HT1080 (cell line): ENCODE measurements around the gene CLDN11. TPM values are rescaled to one million over a fixed set of nuclear protein-coding genes. Genes with fewer than 3 reads are reported as not detected.
A peak's percentile ranks its signal among the peaks of the same experiment; 100 is the strongest.

Experiments used
- DNase-seq: peaks from one replicate; pipeline ENCODE4 v3.0.0-alpha.2; 2015; ENCODE audit warnings: low read depth
- total RNA-seq: library from RNA; depleted of rRNA; stranded (reverse); fragments of >200 nt; shearing (Covaris generic); gene quantifications from 2 replicates; pipeline ENCODE4 v1.2.3, GENCODE V29; 2014; rRNA removed

The CLDN11 gene
- total RNA-seq, 1 experiment from 2014 or later = not detected

- no peak for DNase-seq
Observed at GRCh38 chr3:170470063-170471016, 51.7 kb downstream of the CLDN11 start.

GRCh38 chr3:170471149-170471548 is 52.5 kb downstream of the CLDN11 start:
- DNase-seq = no peak

- DNase-seq = no peak
Observed at GRCh38 chr3:170473358-170473757, 54.7 kb downstream of the CLDN11 start.

- no peak for DNase-seq
Observed at GRCh38 chr3:170475092-170475685, 56.5 kb downstream of the CLDN11 start.

- no peak for DNase-seq
Observed at GRCh38 chr3:170476291-170476690, 57.6 kb downstream of the CLDN11 start.

GRCh38 chr3:170477395-170477794 is 58.7 kb downstream of the CLDN11 start:
- peak; percentile 24 for DNase-seq

GRCh38 chr3:170480111-170480510 is 61.4 kb downstream of the CLDN11 start:
- DNase-seq = no peak

- peak; percentile 56 for DNase-seq
Observed at GRCh38 chr3:170482199-170482598, 63.5 kb downstream of the CLDN11 start.

GRCh38 chr3:170483485-170484262 is 65.0 kb downstream of the CLDN11 start:
- DNase-seq = no peak

Other genes with a start within 250 kb of the CLDN11 start
- gene PHC3, start 237.1 kb upstream of the CLDN11 start, total RNA-seq = 10.7 and 21.2 TPM in 2 replicates
- gene PRKCI, start 196.4 kb upstream of the CLDN11 start, total RNA-seq = 41.8 and 46.2 TPM in 2 replicates
- gene SKIL, start 61.2 kb upstream of the CLDN11 start, total RNA-seq = 26.0 and 34.8 TPM in 2 replicates
- not detected in 2 replicates for gene SLC7A14, start 167.2 kb downstream of the CLDN11 start, total RNA-seq